Esophagus mucosa (tissue), 1 donor: ENCODE results near the gene ERG28. TPM values are rescaled to one million over a fixed set of nuclear protein-coding genes. Genes with fewer than 3 reads are reported as not detected.
A peak's percentile ranks its signal among the peaks of the same experiment; 100 is the strongest.
"Not testable (repeated sequence)": the region's sequence is repeated elsewhere in the genome, so short reads cannot be mapped to it uniquely, and the experiment has no call there.

Experiments used
- ATAC-seq: fragments of 200-7000 bp; cut with Tn5 transposase; one replicate; pipeline ENCODE4 v1.9.1; 2020
- total RNA-seq: library from RNA; stranded (reverse); gene quantifications from one replicate; pipeline ENCODE4 v1.2.4, GENCODE V29; 2023
- donor health status: DM: yes; HTN: yes; CAD: no.

Gene ERG28
- total RNA-seq, 1 donor from 2014 or later, result 44.7 TPM

DNA sequence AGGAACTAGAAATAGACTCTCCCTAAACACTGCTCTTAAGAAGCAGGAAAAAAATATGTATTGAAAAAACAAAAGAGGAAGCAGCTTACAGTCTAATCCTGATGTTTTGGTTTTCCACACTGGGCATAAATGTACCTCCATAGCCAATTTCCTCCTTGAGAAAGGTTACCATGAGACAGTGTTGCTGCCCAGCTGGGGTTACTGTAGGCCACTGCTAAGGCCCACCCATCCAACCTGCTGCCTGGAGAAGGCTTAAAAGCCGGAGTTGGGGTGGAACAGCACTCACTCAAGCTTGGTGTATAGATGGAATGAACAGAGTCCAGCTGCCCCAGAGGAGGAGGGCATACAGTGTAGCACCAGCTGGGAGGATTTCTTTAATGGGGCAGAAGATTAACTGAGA is 41.1 kb downstream of the ERG28 start:
- peak; percentile 22 for ATAC-seq

DNA sequence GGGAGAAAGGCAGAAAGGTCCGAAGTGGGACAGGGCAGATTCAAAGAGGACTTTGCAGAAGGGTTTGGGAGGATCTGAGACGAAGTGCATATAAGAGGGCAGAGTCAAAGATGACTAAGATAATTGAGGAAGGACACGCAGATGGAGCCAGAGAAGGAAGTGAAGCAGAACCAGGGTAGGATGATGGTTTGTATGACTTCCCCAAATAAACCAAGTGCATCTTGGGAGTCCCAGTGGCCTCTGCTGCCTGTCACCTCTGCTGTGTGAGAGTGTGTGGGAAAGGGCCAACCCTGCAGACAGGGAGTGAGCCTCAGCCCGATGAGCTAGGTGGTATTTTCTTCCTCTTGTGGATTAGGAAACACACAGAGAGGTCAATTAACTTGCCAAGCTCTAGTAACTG is 45.5 kb downstream of the ERG28 start:
- ATAC-seq, result peak; percentile 62

- peak; percentile 54 for ATAC-seq
Observed at GRCh38 chr14:75614179-75614578, 46.5 kb downstream of the ERG28 start.

DNA sequence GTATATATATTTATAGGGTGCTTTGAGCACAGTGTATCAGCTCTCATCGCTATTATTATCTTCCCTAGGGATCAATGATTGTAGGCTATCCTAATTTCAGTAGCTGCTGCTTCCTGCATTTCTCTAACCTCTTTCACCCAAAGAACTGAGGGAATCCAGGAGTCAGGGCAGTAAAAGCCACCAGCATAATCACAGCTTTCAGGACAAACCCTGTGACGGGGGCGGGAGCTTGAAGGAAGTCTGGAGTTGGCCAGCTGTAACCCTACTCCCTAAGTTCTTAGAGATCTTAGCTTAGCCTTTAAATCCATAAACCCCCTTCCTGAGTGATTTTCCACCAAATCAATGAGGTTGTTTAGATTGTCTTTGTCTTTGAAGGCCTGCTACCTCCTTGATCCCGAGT is 48.5 kb downstream of the ERG28 start:
- no peak for ATAC-seq

DNA sequence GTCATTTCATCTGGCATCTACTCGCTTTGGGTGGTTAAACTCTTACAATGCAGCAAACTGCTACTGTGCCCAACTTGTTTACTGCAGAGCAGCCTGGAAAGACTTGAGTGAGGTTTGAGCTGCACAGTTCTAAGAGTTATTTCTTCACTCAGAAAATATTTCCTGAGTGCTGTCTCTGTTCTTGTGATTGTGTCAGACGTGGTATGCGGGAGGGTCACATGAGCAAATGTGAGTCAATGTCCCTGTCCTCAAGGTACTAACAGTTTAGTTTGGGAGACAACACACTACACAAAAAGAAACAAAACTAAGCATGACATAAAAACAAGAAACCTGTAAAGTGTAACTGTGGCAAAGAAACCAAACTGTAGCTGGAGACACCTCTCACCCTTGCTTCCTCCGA is 49.8 kb downstream of the ERG28 start:
- no peak for ATAC-seq

- no peak for ATAC-seq
Observed at GRCh38 chr14:75609606-75610475, 50.8 kb downstream of the ERG28 start.

DNA sequence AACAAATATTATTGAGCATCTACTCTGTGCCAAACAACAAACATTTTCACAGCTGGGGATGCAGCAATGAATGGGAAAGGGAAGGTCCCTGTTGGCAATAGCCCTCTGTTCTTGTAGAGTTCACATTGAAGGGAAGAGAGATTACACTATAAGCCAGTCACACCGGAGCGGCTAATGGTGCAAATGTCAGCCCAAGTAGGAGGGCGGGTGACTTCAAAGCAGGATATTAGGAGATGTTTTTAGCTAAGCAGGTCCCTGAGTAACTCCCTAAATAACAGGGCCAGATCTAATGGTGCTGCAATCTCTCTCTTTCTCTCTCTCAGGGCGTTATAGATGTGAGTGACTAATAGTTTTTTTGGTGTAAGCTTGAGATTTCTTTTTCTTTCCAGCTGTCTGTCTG is 51.6 kb downstream of the ERG28 start:
- peak; percentile 46 for ATAC-seq

- ATAC-seq, result no peak
Observed at GRCh38 chr14:75607842-75608640, 52.6 kb downstream of the ERG28 start.

- ATAC-seq, result no peak
Observed at GRCh38 chr14:75607044-75607443, 53.6 kb downstream of the ERG28 start.

DNA sequence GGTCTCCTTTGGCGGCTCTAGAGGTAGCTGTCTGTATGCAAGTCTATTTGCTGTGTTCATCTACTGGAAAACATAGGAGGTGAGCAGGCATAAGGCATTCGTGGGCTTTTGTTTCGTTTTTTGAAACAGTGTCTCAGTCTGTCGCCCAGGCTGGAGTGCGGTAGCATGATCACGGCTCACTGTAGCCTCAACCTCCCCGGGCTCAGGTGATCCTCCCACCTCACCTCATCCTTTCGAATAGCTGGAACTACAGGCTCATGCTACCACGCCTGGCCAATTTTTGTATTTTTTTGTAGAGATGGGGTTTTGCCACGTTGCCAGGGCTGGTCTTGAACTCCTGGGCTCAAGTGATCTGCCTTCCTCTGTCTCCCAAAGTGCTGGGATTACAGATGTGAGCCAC is 54.8 kb downstream of the ERG28 start:
- ATAC-seq, result no peak

DNA sequence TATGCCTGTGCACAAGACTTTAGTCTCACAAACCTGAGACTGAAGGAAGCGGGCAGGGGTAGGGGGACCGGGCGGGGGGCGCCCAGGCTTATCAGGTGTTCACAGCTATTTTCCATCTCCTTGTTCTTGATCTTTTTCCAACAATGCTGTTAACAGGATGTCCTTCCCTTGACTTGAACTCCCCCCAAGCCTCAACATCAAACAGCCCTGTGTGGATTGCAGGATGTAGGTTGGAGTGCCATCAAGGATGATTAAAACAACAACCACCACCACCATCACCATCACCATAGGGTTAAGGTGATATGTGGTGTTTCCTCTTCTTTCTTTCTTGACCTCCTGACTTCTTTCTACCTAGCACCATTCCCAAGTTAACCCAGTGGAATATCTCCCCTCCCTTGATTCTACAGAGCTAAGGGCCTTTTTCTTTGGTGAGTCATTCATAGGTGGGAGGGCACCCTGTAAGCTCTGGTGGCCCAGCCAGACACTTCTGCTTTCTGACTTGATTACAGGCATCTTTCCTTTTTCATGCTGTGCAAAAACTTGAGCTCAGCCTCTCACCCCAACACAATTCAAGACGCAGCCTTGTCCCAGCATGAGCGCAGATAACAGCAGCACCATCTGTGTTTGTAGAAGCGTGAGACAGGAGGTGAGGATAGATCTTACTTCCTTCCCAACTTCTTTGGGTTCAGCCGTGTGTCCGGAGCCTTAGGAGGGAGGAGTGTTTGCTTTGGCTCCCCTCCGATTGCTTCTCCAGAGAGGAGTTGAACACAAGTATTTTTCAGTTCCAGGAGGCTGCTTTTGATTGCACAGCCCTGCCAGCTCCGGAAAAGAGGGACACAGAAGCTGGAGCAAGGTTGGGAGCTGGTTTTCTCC is 55.5 kb downstream of the ERG28 start:
- ATAC-seq, result no peak

GRCh38 chr14:75602503-75602902 is 58.2 kb downstream of the ERG28 start:
- no peak for ATAC-seq

DNA sequence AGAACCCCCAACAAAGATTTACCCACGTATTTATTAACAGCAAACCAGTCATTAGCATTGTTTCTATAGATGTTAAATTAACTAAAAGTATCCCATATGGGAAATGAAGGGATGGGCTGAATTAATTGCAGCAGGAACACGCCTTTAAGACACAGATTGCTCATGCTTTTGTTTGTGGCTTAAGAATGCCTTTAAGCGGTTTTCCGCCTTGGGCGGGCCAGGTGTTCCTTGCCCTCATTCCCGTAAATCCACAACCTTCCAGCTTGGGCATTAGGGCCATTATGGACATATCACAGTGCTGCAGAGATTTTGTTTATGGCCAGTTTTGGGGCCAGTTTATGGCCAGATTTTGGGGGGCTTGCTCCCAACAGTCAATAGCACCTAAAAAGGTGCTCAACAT is 59.6 kb downstream of the ERG28 start:
- not testable (repeated sequence) for ATAC-seq

DNA sequence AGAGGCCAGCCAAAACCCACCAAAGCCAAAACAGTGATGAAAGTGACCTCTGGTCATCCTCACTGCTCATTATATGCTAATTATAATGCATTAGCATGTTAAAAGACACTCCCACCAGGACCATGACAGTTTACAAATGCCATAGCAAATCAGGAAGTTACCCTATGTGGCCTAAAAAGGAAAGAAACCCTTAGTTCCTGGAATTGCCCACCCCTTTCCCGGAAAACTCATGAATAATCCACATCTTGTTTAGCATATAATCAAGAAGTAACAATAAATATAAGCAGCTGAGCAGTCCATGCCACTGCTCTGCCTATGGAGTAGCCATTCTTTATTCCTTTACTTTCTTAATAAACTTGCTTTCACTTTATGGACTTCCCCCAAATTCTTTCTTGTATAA is 60.6 kb downstream of the ERG28 start:
- ATAC-seq, result not testable (repeated sequence)

Other genes with a start within 250 kb of the ERG28 start
- 18.5 TPM for gene JDP2, start 232.9 kb downstream of the ERG28 start, total RNA-seq
- gene BATF, start 138.4 kb downstream of the ERG28 start, total RNA-seq, result 0.84 TPM
- 7.0 TPM for gene FLVCR2, start 82.3 kb downstream of the ERG28 start, total RNA-seq
- 30.9 TPM for gene TTLL5, start 370 bp upstream of the ERG28 start, total RNA-seq